CD4-positive, alpha-beta T cell treated with Interleukin-4 for 1 hour (primary cell): Measurements from ENCODE around the gene TMEM129.
"Not testable (repeated sequence)": the region's sequence is repeated elsewhere in the genome, so short reads cannot be mapped to it uniquely, and the experiment has no call there.

ENCODE experiments used
- DNase-seq, 2 donors: peaks; one replicate each; pipeline ENCODE4 v3.0.0-alpha.2; 2020 to 2022

The TMEM129 gene

GRCh38 chr4:1720163-1720983, 750 bp downstream of the TMEM129 start:
- DNase-seq = peak; percentile 28 to 43

- DNase-seq = no peak
Observed at GRCh38 chr4:1718095-1718850, 2.9 kb downstream of the TMEM129 start.

- no peak for DNase-seq
Observed at GRCh38 chr4:1717129-1718094, 3.7 kb downstream of the TMEM129 start.

GRCh38 chr4:1716065-1716945, 4.8 kb downstream of the TMEM129 start:
- no peak for DNase-seq

- DNase-seq = peak in 1 of 2 donors; percentile 61
Observed at GRCh38 chr4:1715002-1715758, 5.9 kb downstream of the TMEM129 start.

GRCh38 chr4:1714303-1715001, 6.7 kb downstream of the TMEM129 start:
- no peak for DNase-seq

GRCh38 chr4:1713003-1713851, 7.9 kb downstream of the TMEM129 start:
- DNase-seq = no peak

GRCh38 chr4:1712216-1713002, 8.7 kb downstream of the TMEM129 start, which contains the start of gene SLBP:
TSS of gene SLBP (minus strand) at chr4:1712319. CDS start at chr4:1712188, 131 bp downstream.
- peak; percentile 99 for DNase-seq

- DNase-seq = peak; percentile 29 to 35
Observed at GRCh38 chr4:1711571-1712215, 9.4 kb downstream of the TMEM129 start.

- no peak for DNase-seq
Observed at GRCh38 chr4:1711055-1711570, 10.0 kb downstream of the TMEM129 start.

GRCh38 chr4:1708581-1708980, 12.5 kb downstream of the TMEM129 start:
- DNase-seq = no peak

- DNase-seq = no peak
Observed at GRCh38 chr4:1706358-1706757, 14.8 kb downstream of the TMEM129 start.

- DNase-seq = no peak
Observed at GRCh38 chr4:1705732-1706131, 15.4 kb downstream of the TMEM129 start.

- DNase-seq = no peak
Observed at GRCh38 chr4:1703867-1704266, 17.3 kb downstream of the TMEM129 start.

GRCh38 chr4:1701671-1702070, 19.5 kb downstream of the TMEM129 start:
- DNase-seq = not testable (repeated sequence)

- no peak for DNase-seq
Observed at GRCh38 chr4:1695913-1696312, 25.2 kb downstream of the TMEM129 start.

GRCh38 chr4:1693131-1693896, 27.8 kb downstream of the TMEM129 start:
- DNase-seq = peak; percentile 83 to 87
